Loucy (cell line): ENCODE results near the gene USP44.

Source experiments
- H2AFZ ChIP-seq: fragments of 200-600 bp; sonication (generic); 2 replicates; pipeline ENCODE4 v1.6.0; 2016; ENCODE audit warnings: antibody characterized with exemption, mild to moderate bottlenecking, low read length, moderate library complexity
- H3F3A ChIP-seq: fragments of 200-600 bp; 2 replicates; pipeline ENCODE4 v1.6.0; 2016; ENCODE audit warnings: antibody characterized with exemption, low read depth, mild to moderate bottlenecking
- H3K27me3 ChIP-seq: fragments of 200-600 bp; sonication (generic); 2 replicates; pipeline ENCODE4 v1.6.1; 2014; ENCODE audit warnings: low read length, mild to moderate bottlenecking; ENCODE audit not compliant: insufficient read depth, poor library complexity, severe bottlenecking
- H3K36me3 ChIP-seq: fragments of 200-600 bp; sonication (generic); 2 replicates; pipeline ENCODE4 v1.6.1; 2016; ENCODE audit warnings: low read length; ENCODE audit not compliant: insufficient read depth
- H3K4me1 ChIP-seq: fragments of 200-600 bp; sonication (generic); 2 replicates; pipeline ENCODE4 v1.5.1; 2014; ENCODE audit warnings: low read length, mild to moderate bottlenecking; ENCODE audit not compliant: insufficient read depth, poor library complexity, severe bottlenecking
- H3K4me2 ChIP-seq: fragments of 200-600 bp; sonication (generic); 2 replicates; pipeline ENCODE4 v1.6.0; 2014; ENCODE audit warnings: antibody characterized with exemption, low read length, low read depth, mild to moderate bottlenecking; ENCODE audit not compliant: poor library complexity, severe bottlenecking
- H3K4me3 ChIP-seq: fragments of 200-600 bp; sonication (generic); 2 replicates; pipeline ENCODE4 v1.5.1; 2014; ENCODE audit warnings: low read length, mild to moderate bottlenecking, mixed read lengths; ENCODE audit not compliant: poor library complexity, severe bottlenecking
- H3K79me2 ChIP-seq: fragments of 200-600 bp; sonication (generic); 2 replicates; pipeline ENCODE4 v1.6.1; 2014; ENCODE audit warnings: low read length; ENCODE audit not compliant: insufficient read depth
- H3K9ac ChIP-seq: fragments of 200-600 bp; sonication (generic); 2 replicates; pipeline ENCODE4 v1.6.0; 2014; ENCODE audit warnings: mild to moderate bottlenecking, low read depth, low read length, moderate library complexity; ENCODE audit not compliant: poor library complexity, severe bottlenecking
- H3K9me2 ChIP-seq: fragments of 200-600 bp; sonication (generic); replicated peaks from 2 replicates; pipeline ENCODE4 v1.6.1; 2016; ENCODE audit warnings: low read depth, low read length, mixed read lengths
- H3K9me3 ChIP-seq: fragments of 200-600 bp; sonication (generic); 2 replicates; pipeline ENCODE4 v1.6.1; 2014; ENCODE audit warnings: mild to moderate bottlenecking, antibody characterized with exemption, low read length, low read depth; ENCODE audit not compliant: insufficient read depth
- H4K20me1 ChIP-seq: fragments of 200-600 bp; sonication (generic); 2 replicates; pipeline ENCODE4 v1.6.0; 2014; ENCODE audit warnings: antibody characterized with exemption, low read length, mild to moderate bottlenecking; ENCODE audit not compliant: insufficient read depth, poor library complexity, severe bottlenecking
- EZH2phosphoT487 ChIP-seq: fragments of 200-600 bp; IDR thresholded peaks from 2 replicates; pipeline ENCODE4 v1.6.1; 2018; ENCODE audit warnings: antibody characterized with exemption, mild to moderate bottlenecking, moderate library complexity, borderline replicate concordance
- TF ChIP-seq, protein P1 (sequence below): fragments of 200-600 bp; sonication (generic); conservative IDR thresholded peaks from 2 replicates; pipeline ENCODE4 v1.5.1; 2014; ENCODE audit warnings: mild to moderate bottlenecking, antibody characterized with exemption, low read length

Gene USP44

DNA sequence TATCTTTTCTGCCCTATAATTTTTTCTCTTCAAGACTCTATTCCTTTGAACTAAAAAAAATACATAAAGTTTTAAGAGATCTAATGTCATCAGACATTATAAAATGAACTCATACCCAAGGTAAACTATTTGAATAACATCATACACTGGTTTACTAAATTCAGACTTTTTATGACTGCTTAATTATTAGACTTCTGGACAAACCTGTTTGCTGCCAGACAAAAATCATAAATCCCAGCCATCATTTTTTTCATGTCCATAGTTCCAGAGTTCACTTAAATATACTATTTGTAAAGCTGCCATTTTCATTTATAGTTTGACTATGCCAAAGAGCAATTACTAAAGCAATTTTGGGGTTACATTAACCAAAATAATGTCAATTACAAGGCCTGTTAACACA lies 34.0 kb downstream of the USP44 start:
- no peaks in the 10 kb centered on the region for H3K9me3 ChIP-seq
- no peak for TF ChIP-seq EZH2phosphoT487
- TF ChIP-seq, protein P1, sequence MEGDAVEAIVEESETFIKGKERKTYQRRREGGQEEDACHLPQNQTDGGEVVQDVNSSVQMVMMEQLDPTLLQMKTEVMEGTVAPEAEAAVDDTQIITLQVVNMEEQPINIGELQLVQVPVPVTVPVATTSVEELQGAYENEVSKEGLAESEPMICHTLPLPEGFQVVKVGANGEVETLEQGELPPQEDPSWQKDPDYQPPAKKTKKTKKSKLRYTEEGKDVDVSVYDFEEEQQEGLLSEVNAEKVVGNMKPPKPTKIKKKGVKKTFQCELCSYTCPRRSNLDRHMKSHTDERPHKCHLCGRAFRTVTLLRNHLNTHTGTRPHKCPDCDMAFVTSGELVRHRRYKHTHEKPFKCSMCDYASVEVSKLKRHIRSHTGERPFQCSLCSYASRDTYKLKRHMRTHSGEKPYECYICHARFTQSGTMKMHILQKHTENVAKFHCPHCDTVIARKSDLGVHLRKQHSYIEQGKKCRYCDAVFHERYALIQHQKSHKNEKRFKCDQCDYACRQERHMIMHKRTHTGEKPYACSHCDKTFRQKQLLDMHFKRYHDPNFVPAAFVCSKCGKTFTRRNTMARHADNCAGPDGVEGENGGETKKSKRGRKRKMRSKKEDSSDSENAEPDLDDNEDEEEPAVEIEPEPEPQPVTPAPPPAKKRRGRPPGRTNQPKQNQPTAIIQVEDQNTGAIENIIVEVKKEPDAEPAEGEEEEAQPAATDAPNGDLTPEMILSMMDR, result no peak
- no peak overlapping the region for H3K9ac ChIP-seq
- H3F3A ChIP-seq, result 0 out of 2 replicates have a peak, but pooled peaks cover 11% of the 10 kb centered on the region
- no peak overlapping the region for H3K4me3 ChIP-seq
- no peaks in the 10 kb centered on the region for H4K20me1 ChIP-seq
- no peaks in the 10 kb centered on the region for H3K79me2 ChIP-seq
- H3K36me3 ChIP-seq, result peaks cover 54% of the 10 kb centered on the region
- H2AFZ ChIP-seq, result no peak overlapping the region
- H3K9me2 ChIP-seq, result no peaks in the 10 kb centered on the region
- no peaks in the 10 kb centered on the region for H3K27me3 ChIP-seq
- peaks cover 8% of the 10 kb centered on the region for H3K4me1 ChIP-seq
- H3K4me2 ChIP-seq, result no peak overlapping the region

DNA sequence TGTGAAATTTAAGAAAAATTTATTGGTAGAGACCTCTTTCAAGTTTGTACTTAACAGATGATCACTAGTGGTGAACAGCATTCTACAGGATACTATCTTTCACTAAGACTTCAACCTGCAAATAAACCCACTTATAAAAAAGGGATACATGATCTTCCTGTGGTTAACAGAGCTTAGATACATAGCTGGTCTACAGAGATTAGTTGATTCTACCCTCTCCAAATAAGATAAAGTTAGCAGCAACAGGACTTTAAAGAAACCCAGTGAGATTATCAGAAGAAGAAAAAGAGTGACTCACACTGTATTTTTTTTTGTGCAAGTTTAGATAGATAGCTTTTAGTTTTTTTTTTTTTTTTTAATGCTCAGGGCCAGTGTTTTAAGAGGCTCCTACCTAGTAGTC lies 34.5 kb downstream of the USP44 start:
- Histone ChIP-seq H3K4me1 (peaks cover 8% of the 10 kb centered on the region), H4K20me1 (no peaks in the 10 kb centered on the region), H3K4me3 (no peak overlapping the region), H3K27me3 (no peaks in the 10 kb centered on the region), H3K9ac (no peak overlapping the region), H3K9me3 (no peaks in the 10 kb centered on the region), H3K4me2 (no peak overlapping the region), H3K79me2 (no peaks in the 10 kb centered on the region), H3K36me3 (peaks cover 54% of the 10 kb centered on the region), H3K9me2 (no peaks in the 10 kb centered on the region), H3F3A (0 out of 2 replicates have a peak, but pooled peaks cover 11% of the 10 kb centered on the region), H2AFZ (no peak overlapping the region)
- TF ChIP-seq EZH2phosphoT487, result no peak
- TF ChIP-seq, protein P1, result no peak

DNA sequence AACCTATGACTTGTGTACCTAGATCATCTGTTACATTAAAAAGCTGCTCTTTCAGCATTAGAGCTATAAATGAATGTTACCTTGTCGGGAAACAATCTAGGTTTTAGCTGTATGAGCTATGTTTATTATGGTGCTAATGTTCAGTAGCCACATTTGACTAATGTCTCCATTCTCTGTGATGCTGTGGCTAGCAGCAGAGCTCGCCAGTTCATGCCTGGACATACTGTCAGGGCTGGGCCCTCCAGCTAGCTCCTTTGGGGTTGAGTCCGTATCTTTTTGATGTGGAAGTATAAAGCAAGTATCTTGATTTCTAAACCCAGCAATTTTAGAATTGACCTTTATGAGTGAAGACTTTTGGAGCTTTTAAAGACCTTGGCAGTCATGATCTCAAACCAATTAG lies 36.1 kb downstream of the USP44 start:
- H3K9ac ChIP-seq, result no peak overlapping the region
- no peaks in the 10 kb centered on the region for H3K9me2 ChIP-seq
- H3K79me2 ChIP-seq, result no peaks in the 10 kb centered on the region
- no peak overlapping the region for H3K4me3 ChIP-seq
- no peak overlapping the region for H2AFZ ChIP-seq
- H3K4me1 ChIP-seq, result peaks cover 8% of the 10 kb centered on the region
- no peaks in the 10 kb centered on the region for H3K9me3 ChIP-seq
- no peaks in the 10 kb centered on the region for H3K27me3 ChIP-seq
- H3F3A ChIP-seq, result 0 out of 2 replicates have a peak, but pooled peaks cover 11% of the 10 kb centered on the region
- no peak for TF ChIP-seq EZH2phosphoT487
- no peak overlapping the region for H3K4me2 ChIP-seq
- peaks cover 59% of the 10 kb centered on the region for H3K36me3 ChIP-seq
- no peaks in the 10 kb centered on the region for H4K20me1 ChIP-seq

DNA sequence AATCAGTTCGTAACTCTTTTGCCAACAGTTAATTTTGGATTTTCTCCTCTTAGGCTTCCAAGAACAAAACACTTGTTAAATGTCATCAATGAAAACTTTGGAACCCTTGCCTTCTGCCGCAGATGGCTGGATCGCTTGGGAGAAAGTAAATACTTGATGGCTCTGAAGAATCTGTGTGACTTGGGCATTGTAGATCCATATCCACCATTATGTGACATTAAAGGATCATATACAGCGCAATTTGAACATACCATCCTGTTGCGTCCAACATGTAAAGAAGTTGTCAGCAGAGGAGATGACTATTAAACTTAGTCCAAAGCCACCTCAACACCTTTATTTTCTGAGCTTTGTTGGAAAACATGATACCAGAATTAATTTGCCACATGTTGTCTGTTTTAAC lies 37.7 kb downstream of the USP44 start:
- Histone ChIP-seq H3K79me2 (no peaks in the 10 kb centered on the region), H3K4me3 (no peak overlapping the region), H3K27me3 (no peaks in the 10 kb centered on the region), H3K9ac (no peak overlapping the region), H2AFZ (no peak overlapping the region), H3F3A (0 out of 2 replicates have a peak, but pooled peaks cover 11% of the 10 kb centered on the region), H3K4me1 (peaks cover 8% of the 10 kb centered on the region), H3K9me2 (no peaks in the 10 kb centered on the region), H4K20me1 (no peaks in the 10 kb centered on the region), H3K9me3 (no peaks in the 10 kb centered on the region), H3K36me3 (peaks cover 69% of the 10 kb centered on the region), H3K4me2 (no peak overlapping the region)
- TF ChIP-seq, protein P1, result no peak
- no peak for TF ChIP-seq EZH2phosphoT487
